Endodermal cell (in vitro differentiated cells): Measurements from ENCODE around the gene IFNAR2. TPM values are rescaled to one million over a fixed set of nuclear protein-coding genes. Genes with fewer than 3 reads are reported as not detected.

ENCODE experiments used
- DNase-seq: peaks from one replicate; pipeline ENCODE4 v3.0.0-alpha.2; 2017
- H3K27ac ChIP-seq: 2 replicates; pipeline ENCODE4 v1.5.1; 2013; ENCODE audit warnings: mild to moderate bottlenecking, low read depth, low read length, moderate library complexity
- H3K27me3 ChIP-seq: 2 replicates; pipeline ENCODE4 v1.6.1; 2013; ENCODE audit warnings: mild to moderate bottlenecking, low read length, moderate library complexity; ENCODE audit not compliant: insufficient read depth, control insufficient read depth, poor library complexity, severe bottlenecking
- H3K36me3 ChIP-seq: 2 replicates; pipeline ENCODE4 v1.7.0; 2013; ENCODE audit warnings: mild to moderate bottlenecking, low read length, moderate library complexity; ENCODE audit not compliant: control insufficient read depth, insufficient read depth
- H3K4me1 ChIP-seq: one replicate; pipeline ENCODE4 v1.7.0; 2013; ENCODE audit warnings: low read length; ENCODE audit not compliant: control insufficient read depth, insufficient read depth
- H3K4me3 ChIP-seq: 2 replicates; pipeline ENCODE4 v1.5.1; 2013; ENCODE audit warnings: mild to moderate bottlenecking, low read length, moderate library complexity
- H3K9ac ChIP-seq: 2 replicates; pipeline ENCODE4 v1.6.1; 2013; ENCODE audit warnings: mild to moderate bottlenecking, low read length, moderate library complexity; ENCODE audit not compliant: poor library complexity, severe bottlenecking; ENCODE audit errors: extremely low read depth
- H3K9me3 ChIP-seq: 2 replicates; pipeline ENCODE4 v1.6.1; 2013; ENCODE audit warnings: mild to moderate bottlenecking, low read length, moderate library complexity; ENCODE audit not compliant: control insufficient read depth
- H3K27ac Mint-ChIP-seq: 2 replicates; pipeline ENCODE4 v1.8.0; 2020; ENCODE audit warnings: mixed read lengths
- H3K27me3 Mint-ChIP-seq: 2 replicates; pipeline ENCODE4 v1.8.0; 2021; ENCODE audit warnings: mild to moderate bottlenecking, mixed read lengths; ENCODE audit not compliant: insufficient read depth
- H3K36me3 Mint-ChIP-seq: 2 replicates; pipeline ENCODE4 v1.8.0; 2020; ENCODE audit warnings: low read depth, mixed read lengths
- H3K4me1 Mint-ChIP-seq: 2 replicates; pipeline ENCODE4 v1.8.0; 2020; ENCODE audit warnings: mixed read lengths
- H3K4me3 Mint-ChIP-seq: 2 replicates; pipeline ENCODE4 v1.8.0; 2020; ENCODE audit warnings: mild to moderate bottlenecking, moderate library complexity, mixed read lengths
- H3K9me3 Mint-ChIP-seq: 2 replicates; pipeline ENCODE4 v1.8.0; 2020; ENCODE audit warnings: mild to moderate bottlenecking, mixed read lengths
- WGBS, 2 experiments: methylation state at CpG; one replicate each; pipeline versions ENCODE4 v1.1.5 to v1.1.7; 2013; ENCODE audit warnings: missing lambda C conversion rate in 2 of 2, mixed read lengths in 1 of 2; ENCODE audit not compliant: insufficient coverage in 1 of 2, insufficient read length in 1 of 2; 5-methylcytosine and 5-hydroxymethylcytosine counted together
- total RNA-seq, 2 donors: library from RNA; stranded (reverse); fragmentation: NEBNext Ultra II Directional in 1 of 2; extraction: Animal tissue kit (Norgen Biotek cat#: 25700) in 1 of 2; gene quantifications; 2 replicates in 1 of 2; 3 replicates in 1 of 2; pipeline ENCODE4 v1.2.1, GENCODE V29; 2021
- TF ChIP-seq, protein P1 (sequence below): fragments of 200-600 bp; sonication (generic); conservative IDR thresholded peaks from 2 replicates; pipeline ENCODE4 v1.5.0; 2021; ENCODE audit warnings: antibody characterized with exemption, mild to moderate bottlenecking

IFNAR2 gene
- total RNA-seq, 2 donors from 2014 or later = 14.1 to 27.7 TPM

DNA sequence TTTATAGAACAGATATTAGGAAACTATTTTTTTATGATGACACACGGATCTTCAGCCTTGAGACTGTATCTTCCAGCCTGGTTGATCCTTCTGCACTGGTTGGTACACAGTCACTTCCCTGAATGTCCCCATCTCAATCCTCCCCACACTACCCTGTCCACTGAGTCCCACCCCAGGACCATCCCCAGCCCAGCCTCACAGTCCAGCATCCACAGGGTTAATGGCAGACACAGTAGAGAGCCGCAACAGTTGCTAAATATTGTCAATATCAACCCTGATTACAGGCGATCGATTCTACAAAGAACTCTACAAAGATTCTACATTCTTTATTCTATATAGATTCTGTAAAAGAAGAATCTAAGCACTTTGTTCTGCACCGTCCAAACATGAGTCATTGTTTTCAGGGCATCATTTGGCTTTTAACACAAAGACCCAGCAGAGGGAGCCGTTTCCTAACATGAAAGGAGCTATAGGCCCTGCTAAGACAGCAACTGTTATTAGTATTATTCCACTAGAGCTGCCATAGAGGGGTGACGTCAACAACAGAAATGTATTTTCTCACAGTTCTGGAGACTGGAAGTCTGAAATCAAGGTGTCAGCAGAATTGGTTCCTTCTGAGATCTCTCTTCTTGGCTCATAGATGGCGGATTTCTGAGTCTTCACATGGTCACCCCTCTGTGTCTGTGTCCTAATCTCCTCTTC is 30.1 kb upstream of the IFNAR2 start:
- H3K27me3 Mint-ChIP-seq = peaks cover 14% of the 10 kb centered on the region
- no peak overlapping the region for H3K9ac ChIP-seq
- H3K36me3 ChIP-seq = no peaks in the 10 kb centered on the region
- H3K4me3 Mint-ChIP-seq = no peak overlapping the region
- no peak overlapping the region for H3K27ac ChIP-seq
- H3K36me3 Mint-ChIP-seq = no peaks in the 10 kb centered on the region
- peaks cover 3% of the 10 kb centered on the region for H3K4me1 ChIP-seq
- H3K27me3 ChIP-seq = peaks cover 6% of the 10 kb centered on the region
- DNase-seq = peak; percentile 88
- no peaks in the 10 kb centered on the region for H3K9me3 Mint-ChIP-seq
- 39 to 47% methylated on average over 5 to 8 of the region's 8 CpGs for WGBS, 2 experiments
- peaks cover 7% of the 10 kb centered on the region for H3K4me1 Mint-ChIP-seq
- no peak overlapping the region for H3K4me3 ChIP-seq
- no peak overlapping the region for H3K27ac Mint-ChIP-seq
- TF ChIP-seq, protein P1, sequence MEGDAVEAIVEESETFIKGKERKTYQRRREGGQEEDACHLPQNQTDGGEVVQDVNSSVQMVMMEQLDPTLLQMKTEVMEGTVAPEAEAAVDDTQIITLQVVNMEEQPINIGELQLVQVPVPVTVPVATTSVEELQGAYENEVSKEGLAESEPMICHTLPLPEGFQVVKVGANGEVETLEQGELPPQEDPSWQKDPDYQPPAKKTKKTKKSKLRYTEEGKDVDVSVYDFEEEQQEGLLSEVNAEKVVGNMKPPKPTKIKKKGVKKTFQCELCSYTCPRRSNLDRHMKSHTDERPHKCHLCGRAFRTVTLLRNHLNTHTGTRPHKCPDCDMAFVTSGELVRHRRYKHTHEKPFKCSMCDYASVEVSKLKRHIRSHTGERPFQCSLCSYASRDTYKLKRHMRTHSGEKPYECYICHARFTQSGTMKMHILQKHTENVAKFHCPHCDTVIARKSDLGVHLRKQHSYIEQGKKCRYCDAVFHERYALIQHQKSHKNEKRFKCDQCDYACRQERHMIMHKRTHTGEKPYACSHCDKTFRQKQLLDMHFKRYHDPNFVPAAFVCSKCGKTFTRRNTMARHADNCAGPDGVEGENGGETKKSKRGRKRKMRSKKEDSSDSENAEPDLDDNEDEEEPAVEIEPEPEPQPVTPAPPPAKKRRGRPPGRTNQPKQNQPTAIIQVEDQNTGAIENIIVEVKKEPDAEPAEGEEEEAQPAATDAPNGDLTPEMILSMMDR = peak; percentile 94
- H3K9me3 ChIP-seq = no peaks in the 10 kb centered on the region

DNA sequence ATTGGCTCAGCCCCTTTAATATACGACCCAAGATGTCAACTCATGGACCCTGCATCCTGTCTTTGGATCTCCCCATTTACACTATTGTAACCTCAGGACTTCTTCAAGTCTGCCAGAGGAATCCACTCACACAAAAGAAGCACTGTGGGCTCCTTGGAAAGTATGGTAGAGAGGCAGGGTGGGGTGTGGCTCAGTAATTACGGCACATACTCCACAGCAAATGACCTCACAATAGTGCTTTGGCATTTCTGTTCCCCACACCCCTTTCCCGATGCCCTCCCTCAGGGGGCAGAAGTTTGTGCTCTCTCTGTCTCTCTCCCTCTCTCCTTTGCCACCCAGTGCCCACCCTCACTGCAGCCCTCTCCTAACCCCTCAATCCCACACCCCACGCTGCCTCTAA is 27.8 kb upstream of the IFNAR2 start:
- Mint-ChIP-seq H3K36me3 (no peaks in the 10 kb centered on the region), H3K27me3 (peaks cover 9% of the 10 kb centered on the region), H3K4me3 (no peak overlapping the region), H3K27ac (no peak overlapping the region), H3K9me3 (no peaks in the 10 kb centered on the region), H3K4me1 (peaks cover 5% of the 10 kb centered on the region)
- H3K36me3 ChIP-seq = no peaks in the 10 kb centered on the region
- TF ChIP-seq, protein P1 = no peak
- H3K27ac ChIP-seq = no peak overlapping the region
- 81 to 90% methylated on average over 4 of the region's 4 CpGs for WGBS, 2 experiments
- peaks cover 3% of the 10 kb centered on the region for H3K4me1 ChIP-seq
- peaks cover 6% of the 10 kb centered on the region for H3K27me3 ChIP-seq
- H3K9me3 ChIP-seq = no peaks in the 10 kb centered on the region
- no peak overlapping the region for H3K9ac ChIP-seq
- no peak overlapping the region for H3K4me3 ChIP-seq
- no peak for DNase-seq

DNA sequence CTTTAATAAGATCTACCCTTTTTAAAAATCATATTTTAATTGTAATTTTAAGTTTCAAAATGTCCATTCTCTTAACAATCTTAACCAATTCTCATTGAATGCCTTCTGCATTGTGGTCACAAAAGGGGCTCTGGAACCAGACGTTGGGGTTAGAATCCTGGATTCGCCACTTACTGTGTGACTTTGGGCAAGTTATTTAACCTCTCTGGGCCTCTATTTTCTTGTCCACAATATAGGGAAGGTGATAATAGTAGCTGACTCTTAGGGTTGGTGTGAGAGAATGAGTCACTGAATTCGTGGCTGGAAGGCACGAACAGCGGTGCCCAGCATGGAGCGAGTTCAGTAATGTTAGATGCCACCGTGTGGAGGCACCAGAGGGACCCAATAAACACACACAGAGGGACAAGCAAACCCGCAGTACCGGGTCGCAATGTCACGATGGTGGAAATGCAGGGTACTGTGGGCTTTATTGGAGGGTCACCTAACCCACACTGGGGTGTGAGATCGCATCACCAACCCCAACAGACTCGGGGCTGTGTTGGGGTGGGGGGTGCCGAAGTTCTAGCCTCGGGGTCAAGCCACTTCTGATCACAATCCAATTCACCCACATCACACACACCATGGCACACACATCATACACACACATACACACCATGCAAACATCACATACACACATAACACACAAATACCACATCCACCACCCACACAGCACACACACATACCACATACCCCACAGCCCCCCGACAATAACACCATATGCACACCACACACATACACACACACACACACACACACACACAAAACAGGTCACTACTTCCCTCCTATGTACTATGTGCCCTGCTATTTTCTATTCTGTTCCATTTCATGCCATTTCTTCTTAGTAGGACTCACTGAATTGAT is 27.0 kb upstream of the IFNAR2 start:
- no peak for DNase-seq
- 92 to 94% methylated on average over 11 to 13 of the region's 16 CpGs for WGBS, 2 experiments
- Mint-ChIP-seq H3K27me3 (peaks cover 1% of the 10 kb centered on the region), H3K4me3 (no peak overlapping the region), H3K9me3 (no peaks in the 10 kb centered on the region), H3K36me3 (no peaks in the 10 kb centered on the region), H3K4me1 (no peaks in the 10 kb centered on the region), H3K27ac (no peak overlapping the region)
- Histone ChIP-seq H3K27me3 (peaks cover 5% of the 10 kb centered on the region), H3K36me3 (no peaks in the 10 kb centered on the region), H3K4me3 (no peak overlapping the region), H3K9me3 (no peaks in the 10 kb centered on the region), H3K9ac (no peak overlapping the region), H3K27ac (no peak overlapping the region), H3K4me1 (peaks cover 3% of the 10 kb centered on the region)
- TF ChIP-seq, protein P1 = peak; percentile 16
